B cell (primary cell): ENCODE data around the gene DGCR6.
"Not testable (repeated sequence)": the region's sequence is repeated elsewhere in the genome, so short reads cannot be mapped to it uniquely, and the experiment has no call there.

ENCODE experiments used
- EZH2 ChIP-seq: IDR thresholded peaks from 2 replicates; pipeline ENCODE4 v1.6.1; 2012; ENCODE audit warnings: borderline replicate concordance, low read depth, mild to moderate bottlenecking, moderate library complexity, low read length; ENCODE audit not compliant: insufficient read depth, poor library complexity, severe bottlenecking
- TF ChIP-seq, protein P1 (sequence below): fragments of 200-600 bp; IDR thresholded peaks from one replicate; pipeline ENCODE4 v1.8.0; 2022; ENCODE audit warnings: antibody characterized with exemption, mild to moderate bottlenecking

DNA sequence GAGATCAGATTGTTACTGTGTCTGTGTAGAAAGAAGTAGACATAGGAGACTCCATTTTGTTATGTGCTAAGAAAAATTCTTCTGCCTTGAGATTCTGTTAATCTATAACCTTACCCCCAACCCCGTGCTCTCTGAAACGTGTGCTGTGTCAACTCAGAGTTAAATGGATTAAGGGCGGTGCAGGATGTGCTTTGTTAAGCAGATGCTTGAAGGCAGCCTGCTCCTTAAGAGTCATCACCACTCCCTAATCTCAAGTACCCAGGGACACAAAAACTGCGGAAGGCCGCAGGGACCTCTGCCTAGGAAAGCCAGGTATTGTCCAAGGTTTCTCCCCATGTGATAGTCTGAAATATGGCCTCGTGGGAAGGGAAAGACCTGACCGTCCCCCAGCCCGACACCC, 32.6 kb downstream of the DGCR6 start:
- TF ChIP-seq, protein P1, sequence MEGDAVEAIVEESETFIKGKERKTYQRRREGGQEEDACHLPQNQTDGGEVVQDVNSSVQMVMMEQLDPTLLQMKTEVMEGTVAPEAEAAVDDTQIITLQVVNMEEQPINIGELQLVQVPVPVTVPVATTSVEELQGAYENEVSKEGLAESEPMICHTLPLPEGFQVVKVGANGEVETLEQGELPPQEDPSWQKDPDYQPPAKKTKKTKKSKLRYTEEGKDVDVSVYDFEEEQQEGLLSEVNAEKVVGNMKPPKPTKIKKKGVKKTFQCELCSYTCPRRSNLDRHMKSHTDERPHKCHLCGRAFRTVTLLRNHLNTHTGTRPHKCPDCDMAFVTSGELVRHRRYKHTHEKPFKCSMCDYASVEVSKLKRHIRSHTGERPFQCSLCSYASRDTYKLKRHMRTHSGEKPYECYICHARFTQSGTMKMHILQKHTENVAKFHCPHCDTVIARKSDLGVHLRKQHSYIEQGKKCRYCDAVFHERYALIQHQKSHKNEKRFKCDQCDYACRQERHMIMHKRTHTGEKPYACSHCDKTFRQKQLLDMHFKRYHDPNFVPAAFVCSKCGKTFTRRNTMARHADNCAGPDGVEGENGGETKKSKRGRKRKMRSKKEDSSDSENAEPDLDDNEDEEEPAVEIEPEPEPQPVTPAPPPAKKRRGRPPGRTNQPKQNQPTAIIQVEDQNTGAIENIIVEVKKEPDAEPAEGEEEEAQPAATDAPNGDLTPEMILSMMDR: not testable (repeated sequence)
- TF ChIP-seq EZH2: not testable (repeated sequence)
